Progenitor cell of endocrine pancreas (in vitro differentiated cells): ENCODE results near the gene CEPT1. TPM values are rescaled to one million over a fixed set of nuclear protein-coding genes. Genes with fewer than 3 reads are reported as not detected.

Experiments
- DNase-seq: peaks from one replicate; pipeline ENCODE4 v3.0.0; 2021; ENCODE audit warnings: low spot score; ENCODE audit not compliant: unreplicated experiment
- H3K27ac Mint-ChIP-seq: 2 replicates; pipeline ENCODE4 v1.8.0; 2021; ENCODE audit warnings: mild to moderate bottlenecking, moderate library complexity, mixed read lengths
- H3K27me3 Mint-ChIP-seq: 2 replicates; pipeline ENCODE4 v1.8.0; 2021; ENCODE audit warnings: mixed read lengths
- H3K36me3 Mint-ChIP-seq: 2 replicates; pipeline ENCODE4 v1.8.0; 2022; ENCODE audit warnings: mixed read lengths; ENCODE audit not compliant: insufficient read depth
- H3K4me1 Mint-ChIP-seq: 2 replicates; pipeline ENCODE4 v1.8.0; 2021; ENCODE audit warnings: low read depth, mixed read lengths
- H3K4me3 Mint-ChIP-seq: 2 replicates; pipeline ENCODE4 v1.8.0; 2021; ENCODE audit warnings: low read depth, mild to moderate bottlenecking, moderate library complexity, mixed read lengths
- H3K9me3 Mint-ChIP-seq: 2 replicates; pipeline ENCODE4 v1.8.0; 2021; ENCODE audit warnings: low read depth, mixed read lengths
- CTCF ChIP-seq: fragments of 200-600 bp; sonication (generic); IDR thresholded peaks from one replicate; pipeline ENCODE4 v1.5.0; 2021; ENCODE audit warnings: antibody characterized with exemption, mild to moderate bottlenecking; ENCODE audit not compliant: unreplicated experiment
- total RNA-seq: library from RNA; stranded (reverse); gene quantifications from 2 replicates; pipeline ENCODE4 v1.2.1, GENCODE V29; 2021

Gene CEPT1
- total RNA-seq, 1 donor from 2014 or later: 35.6 TPM

GRCh38 chr1:111176678-111177077 lies 36.7 kb downstream of the CEPT1 start:
- no peaks in the 10 kb centered on the region for H3K9me3 Mint-ChIP-seq
- TF ChIP-seq CTCF: no peak
- DNase-seq: no peak
- no peaks in the 10 kb centered on the region for H3K27me3 Mint-ChIP-seq
- no peak overlapping the region for H3K4me3 Mint-ChIP-seq
- H3K4me1 Mint-ChIP-seq: peaks cover 5% of the 10 kb centered on the region
- no peak overlapping the region for H3K27ac Mint-ChIP-seq
- H3K36me3 Mint-ChIP-seq: peaks cover 13% of the 10 kb centered on the region

GRCh38 chr1:111179968-111180533 lies 40.0 kb downstream of the CEPT1 start:
- Mint-ChIP-seq H3K27ac (no peak overlapping the region), H3K4me1 (no peaks in the 10 kb centered on the region), H3K4me3 (no peak overlapping the region), H3K9me3 (no peaks in the 10 kb centered on the region), H3K36me3 (peaks cover 5% of the 10 kb centered on the region), H3K27me3 (no peaks in the 10 kb centered on the region)
- no peak for DNase-seq
- TF ChIP-seq CTCF: no peak

GRCh38 chr1:111182052-111182451 lies 42.0 kb downstream of the CEPT1 start:
- no peak overlapping the region for H3K4me3 Mint-ChIP-seq
- no peak overlapping the region for H3K27ac Mint-ChIP-seq
- H3K36me3 Mint-ChIP-seq: peaks cover 8% of the 10 kb centered on the region
- no peak for TF ChIP-seq CTCF
- DNase-seq: no peak
- no peaks in the 10 kb centered on the region for H3K27me3 Mint-ChIP-seq
- H3K4me1 Mint-ChIP-seq: no peaks in the 10 kb centered on the region
- H3K9me3 Mint-ChIP-seq: no peaks in the 10 kb centered on the region

- Mint-ChIP-seq H3K36me3 (peaks cover 13% of the 10 kb centered on the region), H3K27ac (no peak overlapping the region), H3K9me3 (no peaks in the 10 kb centered on the region), H3K4me1 (no peaks in the 10 kb centered on the region), H3K4me3 (no peak overlapping the region), H3K27me3 (no peaks in the 10 kb centered on the region)
- DNase-seq: no peak
- no peak for TF ChIP-seq CTCF
Measured at GRCh38 chr1:111183308-111184069, 43.5 kb downstream of the CEPT1 start.

- Mint-ChIP-seq H3K27ac (no peak overlapping the region), H3K4me3 (no peak overlapping the region), H3K36me3 (peaks cover 21% of the 10 kb centered on the region), H3K4me1 (no peaks in the 10 kb centered on the region), H3K9me3 (no peaks in the 10 kb centered on the region), H3K27me3 (no peaks in the 10 kb centered on the region)
- TF ChIP-seq CTCF: no peak
- no peak for DNase-seq
Measured at GRCh38 chr1:111184663-111185062, 44.6 kb downstream of the CEPT1 start.
